HG03135 (cell line): ENCODE results near the gene ORC3.
"Not testable (repeated sequence)": the region's sequence is repeated elsewhere in the genome, so short reads cannot be mapped to it uniquely, and the experiment has no call there.

Source experiments
- ATAC-seq: cut with Tn5 transposase; IDR thresholded peaks from one replicate; pipeline ENCODE4 v1.9.1; 2021; ENCODE audit warnings: mild to moderate bottlenecking, moderate library complexity; ENCODE audit not compliant: unreplicated experiment

The ORC3 gene

DNA sequence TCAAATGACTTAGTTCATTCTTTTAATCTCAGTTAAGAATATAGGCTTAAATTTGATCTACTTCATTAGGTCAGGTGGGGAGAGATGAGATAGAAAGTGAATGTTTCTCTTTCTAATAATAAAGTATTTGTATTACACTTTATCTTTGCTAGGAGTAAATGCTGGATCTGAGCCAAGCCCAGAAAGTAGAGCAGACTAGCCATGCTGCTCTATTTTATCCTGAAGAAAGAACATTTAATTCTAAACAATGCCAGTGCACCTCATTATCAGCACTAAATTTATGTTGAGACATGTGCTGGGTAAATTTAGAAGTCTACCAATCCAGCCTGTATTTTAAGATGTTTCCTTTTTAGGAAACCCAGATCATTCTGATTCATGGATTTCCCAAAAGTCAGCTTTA, 68.6 kb downstream of the ORC3 start:
- no peak for ATAC-seq

DNA sequence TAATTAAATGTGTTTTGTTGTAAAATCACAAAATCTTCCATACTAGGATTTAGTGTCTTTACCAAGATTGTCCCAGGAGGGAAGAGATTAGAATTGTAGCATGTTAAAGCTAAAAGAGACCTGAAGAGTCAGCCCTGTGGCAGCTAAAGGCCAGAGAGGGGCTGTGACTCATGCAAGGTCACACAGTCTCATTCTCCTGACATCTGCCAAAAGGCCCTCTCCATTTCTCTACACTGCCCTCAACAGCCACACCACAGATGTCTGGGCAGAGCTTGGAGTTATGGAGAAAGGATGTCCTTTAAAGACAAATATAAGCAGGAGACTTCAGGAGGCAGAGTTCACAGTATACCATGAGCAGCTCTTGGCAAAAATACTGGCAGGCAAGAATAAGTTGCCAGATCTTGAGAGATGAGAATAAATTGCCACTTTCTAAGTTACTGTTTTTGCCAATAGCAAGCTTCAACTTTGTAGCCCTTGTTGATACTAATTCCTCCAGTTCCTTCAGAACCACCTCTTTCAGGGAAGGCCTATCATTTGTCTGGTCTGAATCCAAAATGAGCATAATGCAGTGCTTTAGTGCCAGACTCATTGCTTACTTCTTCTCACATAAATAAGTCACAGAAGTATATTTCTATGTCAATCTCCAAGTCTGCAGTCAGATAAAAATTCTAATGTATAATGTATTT, 70.4 kb downstream of the ORC3 start:
- no peak for ATAC-seq

DNA sequence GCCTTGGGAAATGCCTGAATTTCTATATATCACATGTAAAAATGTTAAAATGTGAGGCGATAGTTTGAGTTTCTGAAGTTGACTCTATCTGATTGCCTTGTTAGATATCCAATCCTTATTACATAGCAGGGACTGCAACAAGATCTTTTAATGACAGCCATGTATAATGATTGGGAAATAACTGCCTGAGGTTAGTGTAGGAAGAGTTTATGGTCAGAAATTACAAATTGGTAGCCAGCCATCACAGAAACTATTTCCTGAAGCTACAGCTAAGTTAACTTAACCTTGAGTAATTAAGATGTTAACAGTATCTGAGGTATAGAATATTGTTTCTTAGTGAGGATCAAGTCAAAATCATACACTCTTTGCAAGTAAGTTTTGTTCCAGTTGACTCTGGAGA, 71.1 kb downstream of the ORC3 start:
- no peak for ATAC-seq

DNA sequence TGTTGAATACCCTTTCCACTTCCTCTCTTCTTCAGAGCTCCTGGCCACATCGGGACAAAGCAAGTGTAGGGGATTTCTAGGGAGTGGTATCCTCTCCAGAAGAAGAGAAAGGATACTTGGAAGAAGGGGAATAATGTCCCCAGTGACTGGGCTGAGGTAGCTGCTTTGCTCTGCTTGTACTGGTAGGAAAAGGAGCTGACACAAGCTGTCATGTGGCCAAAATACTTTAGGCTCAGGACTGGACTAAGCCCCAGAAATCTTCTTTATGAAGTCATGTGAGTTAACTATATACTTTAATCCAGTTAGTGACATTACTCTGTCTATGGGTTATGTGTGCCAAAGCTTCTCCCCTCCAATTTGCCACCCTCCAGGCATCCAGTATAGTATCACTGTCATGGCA, 71.6 kb downstream of the ORC3 start:
- no peak for ATAC-seq

DNA sequence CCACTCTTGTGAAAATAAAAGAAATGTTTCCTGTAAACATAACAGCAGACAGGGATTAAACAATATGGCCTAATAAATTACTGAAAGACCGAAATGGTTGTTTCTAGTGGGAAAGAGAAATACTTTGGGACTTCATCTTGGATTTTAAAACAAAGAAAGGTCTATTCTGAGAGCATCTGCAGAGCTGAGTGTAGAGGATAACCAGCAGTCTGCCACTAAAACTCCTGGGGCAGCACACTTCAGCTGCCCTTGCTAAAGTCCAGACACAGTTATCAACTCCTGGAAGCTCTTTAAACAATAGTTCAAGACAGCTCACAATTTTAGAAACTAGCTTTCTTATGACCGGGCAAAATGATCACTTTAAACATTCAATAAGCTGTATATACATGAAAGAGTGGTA, 73.5 kb downstream of the ORC3 start:
- no peak for ATAC-seq

DNA sequence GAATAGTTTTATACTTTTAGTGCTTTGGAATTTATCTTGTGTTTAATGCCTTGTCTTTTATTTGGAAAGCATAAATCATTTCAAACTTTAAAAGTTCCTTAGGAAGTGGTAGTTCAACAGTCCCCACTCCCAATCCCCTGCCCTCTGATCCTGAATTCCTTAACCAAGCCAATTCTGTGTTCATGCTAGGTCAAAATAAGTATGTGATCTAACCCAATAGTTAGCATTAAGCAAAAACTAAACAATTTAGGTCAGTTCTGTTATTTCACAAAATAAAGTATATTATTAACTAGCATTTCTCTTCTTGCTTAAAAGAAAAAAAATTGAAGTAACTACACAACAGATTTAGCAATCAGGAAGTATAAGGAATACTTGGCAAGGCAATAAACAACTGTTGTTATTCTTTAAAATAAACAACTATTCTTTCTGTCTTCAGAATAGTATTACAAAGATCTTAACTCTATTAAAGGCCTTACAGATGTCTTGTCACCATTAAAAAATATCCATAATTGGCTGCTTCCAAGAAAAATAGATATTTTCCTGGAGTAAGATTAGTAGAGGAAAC, 75.1 kb downstream of the ORC3 start:
- no peak for ATAC-seq

DNA sequence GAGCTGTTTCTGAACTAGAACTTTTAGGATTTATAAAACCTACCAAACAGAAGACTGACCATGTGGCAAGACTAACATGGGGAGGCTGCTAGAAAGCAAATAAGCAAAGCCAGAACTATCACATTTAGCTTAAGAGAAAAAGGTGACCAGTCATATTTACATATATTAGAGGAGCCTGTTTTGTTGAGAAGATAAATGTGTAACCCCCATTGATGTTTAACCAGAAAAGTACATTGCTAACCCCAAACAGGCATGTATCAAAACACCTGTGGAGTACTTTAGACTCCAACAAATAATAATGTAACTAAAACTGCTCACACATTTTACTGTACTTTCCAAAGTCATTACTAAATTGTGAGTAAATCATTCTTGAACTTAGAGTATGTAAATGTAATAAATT, 77.1 kb downstream of the ORC3 start:
- no peak for ATAC-seq

DNA sequence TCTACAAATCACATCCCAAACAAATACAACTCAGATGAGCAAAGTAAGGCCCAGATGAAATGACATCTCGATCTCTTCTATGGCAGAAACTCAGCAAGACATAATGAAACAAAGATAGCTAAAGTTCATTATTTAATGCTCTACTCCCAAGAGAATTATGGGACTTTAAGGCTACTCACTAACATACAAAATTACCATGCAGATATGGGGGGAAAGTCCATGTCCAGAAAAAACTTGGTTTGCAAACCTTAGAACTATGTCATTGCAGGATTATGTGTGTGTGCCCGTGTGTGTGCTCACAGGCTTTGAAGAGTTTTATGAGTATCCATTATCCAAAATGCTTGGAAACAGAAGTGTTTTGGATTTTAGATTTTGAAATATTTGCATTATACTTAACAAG, 78.1 kb downstream of the ORC3 start:
- ATAC-seq = no peak

DNA sequence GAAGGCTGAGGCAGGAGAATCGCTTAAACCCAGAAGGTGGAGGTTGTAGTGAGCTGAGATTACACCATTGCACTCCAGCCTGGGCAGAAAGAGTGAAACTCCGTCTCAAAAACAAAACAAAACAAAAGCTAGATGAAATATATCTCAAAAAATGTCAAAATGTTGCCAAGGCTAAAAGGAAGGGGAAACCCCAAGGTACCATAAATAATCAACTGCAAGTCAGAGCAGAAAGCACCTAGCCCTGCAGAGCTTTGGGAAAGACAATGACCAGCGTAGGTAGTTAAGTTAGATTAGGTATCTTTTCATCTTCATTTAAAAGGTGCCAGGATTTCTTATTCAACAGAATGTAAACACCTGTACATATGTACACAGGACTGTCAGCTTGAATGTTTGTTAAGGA, 79.1 kb downstream of the ORC3 start:
- no peak for ATAC-seq

DNA sequence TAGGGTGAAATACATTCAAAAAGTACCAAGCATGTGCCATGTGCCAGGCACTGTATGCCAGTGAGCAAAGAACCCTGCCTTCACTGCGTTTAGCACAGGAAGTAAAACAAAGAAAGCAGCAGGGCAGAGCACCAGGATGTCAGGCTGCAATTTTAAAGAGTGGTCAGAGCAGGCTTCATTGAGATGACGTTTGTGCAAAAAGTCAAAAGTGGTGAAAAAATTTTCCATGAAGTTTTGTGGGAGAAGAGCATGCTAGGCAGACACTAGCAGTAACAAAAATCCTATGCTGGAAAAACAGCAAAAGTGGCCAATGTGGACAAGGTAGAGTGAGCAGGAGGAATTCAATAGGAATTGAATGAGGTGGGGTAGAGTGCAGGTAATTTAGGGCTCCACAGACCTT, 80.8 kb downstream of the ORC3 start:
- ATAC-seq = no peak

DNA sequence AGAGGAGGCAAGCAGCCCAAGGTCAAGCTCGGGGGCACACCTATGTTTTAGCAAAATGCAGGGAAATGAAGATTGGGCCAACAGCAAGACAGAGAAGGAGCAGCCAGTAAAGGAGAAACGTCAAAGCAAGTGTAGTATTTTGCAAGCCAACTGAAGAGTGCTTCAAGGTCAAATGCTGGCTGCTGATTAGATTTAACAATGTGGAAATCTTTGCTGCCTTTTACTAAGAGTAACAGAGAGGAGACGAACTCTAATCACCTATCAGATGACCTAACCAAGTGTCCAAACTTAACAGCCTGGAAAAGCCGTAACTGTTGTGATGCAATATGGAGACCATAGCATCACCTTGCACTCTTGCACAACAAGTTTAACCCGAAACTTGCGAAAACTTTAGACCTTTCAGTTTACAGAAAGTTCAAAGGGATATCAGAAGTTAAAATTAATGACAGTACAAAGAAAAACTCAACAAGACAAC, 81.7 kb downstream of the ORC3 start:
- ATAC-seq = no peak

DNA sequence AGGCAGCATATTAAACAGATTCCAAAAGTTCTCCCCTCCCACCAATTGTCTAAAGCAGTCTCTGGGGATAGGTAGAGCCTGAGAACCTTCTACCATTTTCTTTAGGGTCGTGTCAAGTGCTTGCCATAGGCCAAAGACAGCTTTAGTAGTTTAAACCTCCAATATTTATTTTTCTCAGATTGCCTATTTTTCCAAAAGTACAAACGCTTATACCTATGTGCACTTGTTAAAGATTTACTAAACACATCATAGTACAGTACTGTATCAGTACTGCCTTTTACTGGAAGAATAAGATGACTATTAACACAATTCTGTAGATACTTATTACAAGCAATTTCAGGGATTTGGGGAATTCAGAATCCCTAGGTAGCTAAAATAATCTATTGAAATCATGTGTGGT, 82.7 kb downstream of the ORC3 start:
- no peak for ATAC-seq

DNA sequence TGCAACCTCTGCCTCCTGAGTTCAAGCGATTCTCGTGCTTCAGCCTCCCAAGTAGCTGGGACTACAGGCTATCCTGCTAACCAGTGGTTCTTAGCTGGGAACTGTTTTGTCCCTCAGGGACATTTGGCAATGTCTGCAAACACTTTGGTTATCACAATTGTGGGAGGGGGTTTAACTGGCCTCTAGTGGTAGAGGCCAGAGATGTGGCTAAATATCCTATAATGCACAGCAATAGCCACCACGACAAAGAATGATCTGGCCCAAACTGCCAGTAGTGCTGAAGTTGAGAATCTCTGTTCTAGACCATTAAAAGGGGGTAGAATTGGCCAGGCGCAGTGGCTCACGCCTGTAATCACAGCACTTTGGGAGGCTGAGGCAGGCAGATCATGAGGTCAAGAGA, 83.3 kb downstream of the ORC3 start:
- ATAC-seq = no peak

DNA sequence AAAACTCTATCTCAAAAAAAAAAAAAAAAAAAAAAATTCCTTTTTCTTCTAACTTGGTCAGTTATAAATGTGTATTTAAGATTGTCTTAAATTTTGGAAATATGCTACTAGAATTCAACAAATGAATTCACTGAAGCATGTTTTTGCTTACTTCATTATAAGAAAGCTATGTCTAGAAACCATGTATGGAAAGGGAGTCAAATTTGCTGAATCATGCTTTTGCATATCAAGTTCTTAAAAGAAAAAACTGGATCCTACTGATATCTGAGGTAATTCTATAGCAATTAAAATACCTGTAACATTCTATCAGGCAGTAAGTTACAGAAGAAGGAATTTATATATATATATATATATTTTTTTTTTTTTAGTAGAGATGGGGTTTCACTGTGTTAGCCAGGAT, 84.4 kb downstream of the ORC3 start:
- no peak for ATAC-seq

DNA sequence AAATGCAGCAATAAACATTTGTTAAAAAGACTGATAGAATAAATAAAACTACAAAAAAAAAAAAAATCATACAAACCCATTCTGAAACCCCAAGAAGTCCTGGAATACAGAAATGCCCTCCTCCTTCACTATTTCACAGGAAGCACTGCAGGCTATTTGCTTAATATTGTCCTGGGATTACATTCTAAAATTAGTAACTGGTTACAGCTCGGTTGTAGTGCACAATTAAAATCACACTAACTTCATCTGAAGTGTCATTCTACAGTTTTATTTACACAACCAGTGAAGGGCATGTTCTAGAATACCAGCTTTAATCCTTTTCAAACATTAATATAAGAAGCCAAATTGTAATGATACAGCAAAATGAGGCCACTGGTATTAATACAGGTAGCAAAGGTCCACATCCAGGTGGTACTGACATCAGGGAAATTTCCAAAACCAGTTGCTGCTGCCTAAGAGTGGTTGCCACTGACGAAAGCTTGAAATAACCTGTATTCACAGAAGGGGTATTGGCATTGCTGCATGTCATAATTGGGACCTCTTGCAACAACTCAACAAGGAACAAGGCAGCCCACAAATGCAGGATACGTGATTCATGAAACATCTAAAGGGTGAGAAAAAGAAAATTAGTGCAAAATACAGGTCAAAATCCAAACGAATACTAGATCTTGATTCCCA, 85.2 kb downstream of the ORC3 start:
- no peak for ATAC-seq

DNA sequence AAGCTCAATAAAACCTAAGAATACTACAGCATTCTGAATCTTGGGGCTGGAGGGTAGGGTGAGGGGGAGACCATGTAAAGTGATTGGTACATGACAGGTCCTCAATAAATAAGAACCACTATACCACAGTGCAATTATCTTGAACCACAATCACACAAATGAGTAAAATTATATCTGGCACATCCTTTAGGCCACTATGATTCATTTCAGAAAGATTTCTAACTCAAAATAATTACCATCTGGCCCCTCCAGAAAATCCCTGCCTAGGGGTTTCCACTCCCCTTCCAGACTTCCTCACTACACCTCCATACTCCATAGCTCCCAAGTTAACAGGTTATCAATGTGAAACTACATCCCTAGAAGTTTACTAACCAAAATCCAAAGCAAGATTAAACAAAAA, 92.4 kb downstream of the ORC3 start:
- ATAC-seq = peak; percentile 58

DNA sequence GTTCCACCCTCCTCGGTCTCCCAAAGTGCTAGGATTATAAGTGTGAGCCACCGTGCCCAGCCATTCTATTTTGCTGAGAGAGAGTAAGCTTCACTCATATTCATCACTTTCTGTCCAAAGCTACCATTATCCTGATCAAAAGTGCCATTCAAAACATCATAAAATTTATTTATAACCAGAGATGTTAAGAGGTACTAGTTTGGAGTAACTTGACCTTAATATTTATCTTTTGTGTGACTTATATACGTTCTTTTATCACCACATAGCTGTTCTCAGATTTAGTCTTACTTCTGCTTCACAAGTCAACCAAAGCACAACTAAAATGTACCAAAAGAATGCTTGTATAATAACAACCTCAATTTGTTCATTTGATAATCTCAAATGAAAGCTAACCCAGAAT, 94.0 kb downstream of the ORC3 start:
- ATAC-seq = no peak

DNA sequence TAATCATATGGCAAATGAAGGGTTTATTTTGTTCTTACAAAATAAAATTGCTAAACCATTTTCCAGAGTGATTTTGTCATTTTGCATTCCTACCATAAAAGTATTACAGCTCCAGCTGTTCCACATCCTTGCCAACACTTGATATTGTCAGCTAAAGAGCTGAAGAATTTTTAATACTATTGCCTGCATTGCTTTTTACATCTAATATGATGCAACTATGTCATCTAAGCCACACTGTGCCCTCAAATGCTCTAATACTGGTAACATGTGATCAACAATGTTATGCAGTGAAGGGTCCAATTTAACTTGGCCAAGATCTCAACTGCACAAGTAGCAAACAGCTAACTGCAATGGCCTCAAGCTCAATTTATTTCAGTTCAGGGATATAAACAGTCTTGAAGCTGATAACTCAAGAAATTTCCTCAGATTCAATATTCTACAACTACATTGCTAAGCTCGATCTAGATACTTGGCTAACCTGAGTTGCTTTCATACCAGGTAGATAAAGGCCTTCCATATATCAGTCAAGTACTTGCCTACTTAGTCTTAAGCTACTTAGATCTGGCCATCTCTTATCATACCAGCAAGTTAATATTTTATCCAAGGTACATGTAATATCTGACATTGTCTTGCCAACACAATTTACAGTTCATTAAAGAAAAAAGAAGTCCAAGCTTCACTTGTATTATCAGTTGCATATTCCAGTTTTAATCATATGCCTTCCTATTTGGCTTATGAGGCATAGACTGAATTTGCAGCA, 95.1 kb downstream of the ORC3 start:
- ATAC-seq = no peak

DNA sequence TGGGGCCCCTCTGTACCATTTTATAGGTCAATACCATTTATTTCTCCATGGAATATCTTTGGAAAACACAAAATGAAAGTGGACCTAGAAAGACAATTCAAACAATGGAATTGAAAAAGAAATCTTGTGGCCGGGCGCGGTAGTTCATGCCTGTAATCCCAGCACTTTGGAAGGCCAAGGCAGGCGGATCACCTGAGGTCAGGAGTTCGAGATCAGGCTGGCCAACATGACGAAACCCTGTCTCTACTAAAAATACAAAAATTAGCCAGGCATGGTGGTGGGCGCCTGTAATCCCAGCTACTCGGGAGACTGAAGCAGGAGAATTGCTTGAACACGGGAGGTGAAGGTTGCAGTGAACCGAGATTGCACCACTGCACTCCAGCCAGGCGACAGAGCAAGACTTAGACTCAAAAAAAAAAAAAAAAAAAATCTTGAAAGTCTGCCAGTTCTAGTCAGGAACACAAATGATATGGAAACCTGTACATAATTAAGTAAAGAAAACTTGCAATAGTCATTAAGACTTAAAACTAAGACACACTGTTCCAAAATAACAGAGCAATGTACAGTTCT, 96.8 kb downstream of the ORC3 start:
- ATAC-seq = not testable (repeated sequence)

DNA sequence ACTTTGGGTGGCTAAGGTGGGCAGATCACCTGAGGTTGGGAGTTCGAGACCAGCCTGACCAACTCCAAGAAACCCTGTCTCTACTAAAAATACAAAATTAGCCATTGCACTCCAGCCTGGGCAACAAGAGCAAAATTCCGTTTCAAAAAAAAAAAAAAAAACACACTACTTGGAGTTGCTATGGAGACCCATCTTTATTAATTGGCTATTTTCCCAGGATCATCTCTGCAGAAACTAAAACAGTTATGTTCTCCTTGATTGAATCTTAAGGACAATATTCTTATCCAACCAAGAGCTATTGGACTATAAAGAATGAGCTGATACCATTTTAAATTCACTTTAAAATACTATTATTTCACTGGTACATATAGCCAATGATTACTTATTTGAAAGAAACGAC, 97.4 kb downstream of the ORC3 start:
- ATAC-seq = no peak

DNA sequence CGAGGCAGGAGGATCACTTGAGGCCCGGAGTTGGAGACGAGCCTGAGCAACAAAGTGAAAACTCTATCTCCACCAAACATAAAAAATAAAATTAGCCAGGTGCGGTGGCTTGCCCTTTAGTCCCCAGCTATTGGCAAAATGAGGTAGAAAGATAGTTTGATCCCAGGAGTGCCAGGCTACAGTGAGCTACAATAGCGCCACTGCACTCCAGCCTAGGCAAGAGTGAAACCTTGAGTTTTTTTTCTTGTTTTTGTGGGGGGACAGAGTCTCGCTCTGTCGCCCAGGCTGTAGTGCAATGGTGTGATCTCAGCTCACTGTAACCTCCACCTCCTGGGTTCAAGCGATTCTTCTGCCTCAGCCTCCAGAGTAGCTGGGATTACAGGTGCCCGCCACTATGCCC, 98.0 kb downstream of the ORC3 start:
- not testable (repeated sequence) for ATAC-seq
